ENCODE measurements around the gene RSAD2.
"Not testable (repeated sequence)": the region's sequence is repeated elsewhere in the genome, so short reads cannot be mapped to it uniquely, and the experiment has no call there.

The RSAD2 gene

GRCh38 chr2:6852195-6852594 lies 25.4 kb upstream of the RSAD2 start:
- Mint-ChIP-seq H3K9me3 (peaks cover 11% of the 10 kb centered on the region), H3K27ac (no peak overlapping the region), H3K36me3 (peaks cover 69% of the 10 kb centered on the region), H3K4me1 (no peaks in the 10 kb centered on the region), H3K27me3 (no peaks in the 10 kb centered on the region), H3K4me3 (no peak overlapping the region)
- DNase-seq (ENCODE audit: low spot score in 2 of 2) (no peak), ATAC-seq (ENCODE audit: low read depth) (no peak)

GRCh38 chr2:6854416-6854815 lies 23.2 kb upstream of the RSAD2 start:
- peaks cover 66% of the 10 kb centered on the region for H3K36me3 Mint-ChIP-seq
- no peaks in the 10 kb centered on the region for H3K27me3 Mint-ChIP-seq
- peaks cover 8% of the 10 kb centered on the region for H3K9me3 Mint-ChIP-seq
- no peaks in the 10 kb centered on the region for H3K4me1 Mint-ChIP-seq
- DNase-seq (ENCODE audit: low spot score in 2 of 2) (no peak), ATAC-seq (ENCODE audit: low read depth) (no peak)
- H3K4me3 Mint-ChIP-seq: no peak overlapping the region
- H3K27ac Mint-ChIP-seq: no peak overlapping the region

GRCh38 chr2:6855860-6856547 lies 21.6 kb upstream of the RSAD2 start:
- Mint-ChIP-seq H3K9me3 (peaks cover 13% of the 10 kb centered on the region), H3K36me3 (peaks cover 66% of the 10 kb centered on the region), H3K4me3 (no peak overlapping the region), H3K27me3 (no peaks in the 10 kb centered on the region), H3K27ac (no peak overlapping the region), H3K4me1 (no peaks in the 10 kb centered on the region)
- ATAC-seq (ENCODE audit: low read depth) (no peak), DNase-seq (ENCODE audit: low spot score in 2 of 2) (no peak)

- Mint-ChIP-seq H3K27me3 (no peaks in the 10 kb centered on the region), H3K4me1 (peaks cover under 1% of the 10 kb centered on the region), H3K36me3 (peaks cover 66% of the 10 kb centered on the region), H3K4me3 (no peak overlapping the region), H3K9me3 (peaks cover 13% of the 10 kb centered on the region), H3K27ac (no peak overlapping the region)
- no peak for DNase-seq (ENCODE audit: low spot score in 2 of 2)
- no peak for ATAC-seq (ENCODE audit: low read depth)
Observed at GRCh38 chr2:6856548-6856920, 21.0 kb upstream of the RSAD2 start.

GRCh38 chr2:6858466-6859027 lies 19.0 kb upstream of the RSAD2 start:
- not testable (repeated sequence) for H3K27ac Mint-ChIP-seq; DNase-seq (ENCODE audit: low spot score in 2 of 2); ATAC-seq (ENCODE audit: low read depth); H3K4me3 Mint-ChIP-seq; H3K4me1 Mint-ChIP-seq; H3K27me3 Mint-ChIP-seq
- peaks cover 16% of the 10 kb centered on the region for H3K9me3 Mint-ChIP-seq
- H3K36me3 Mint-ChIP-seq: peaks cover 59% of the 10 kb centered on the region

GRCh38 chr2:6860296-6860695 lies 17.3 kb upstream of the RSAD2 start:
- ATAC-seq (ENCODE audit: low read depth) (no peak), DNase-seq (ENCODE audit: low spot score in 2 of 2) (no peak)
- Mint-ChIP-seq H3K27me3 (no peaks in the 10 kb centered on the region), H3K36me3 (peaks cover 50% of the 10 kb centered on the region), H3K4me3 (no peak overlapping the region), H3K27ac (no peak overlapping the region), H3K9me3 (peaks cover 14% of the 10 kb centered on the region), H3K4me1 (peaks cover 2% of the 10 kb centered on the region)

GRCh38 chr2:6863792-6864191 lies 13.8 kb upstream of the RSAD2 start:
- Mint-ChIP-seq H3K27me3 (no peaks in the 10 kb centered on the region), H3K4me1 (peaks cover 8% of the 10 kb centered on the region), H3K9me3 (peaks cover 9% of the 10 kb centered on the region), H3K27ac (no peak overlapping the region), H3K4me3 (no peak overlapping the region), H3K36me3 (peaks cover 30% of the 10 kb centered on the region)
- DNase-seq (ENCODE audit: low spot score in 2 of 2): no peak
- no peak for ATAC-seq (ENCODE audit: low read depth)

GRCh38 chr2:6864231-6864754 lies 13.3 kb upstream of the RSAD2 start:
- Mint-ChIP-seq H3K4me1 (peaks cover 8% of the 10 kb centered on the region), H3K9me3 (peaks cover 7% of the 10 kb centered on the region), H3K36me3 (peaks cover 28% of the 10 kb centered on the region), H3K4me3 (peak overlapping the region; percentile 68), H3K27me3 (no peaks in the 10 kb centered on the region), H3K27ac (no peak overlapping the region)
- DNase-seq (ENCODE audit: low spot score in 2 of 2) (no peak), ATAC-seq (ENCODE audit: low read depth) (no peak)

GRCh38 chr2:6864923-6865345 lies 12.6 kb upstream of the RSAD2 start:
- no peak overlapping the region for H3K27ac Mint-ChIP-seq

GRCh38 chr2:6865346-6866274 lies 12.0 kb upstream of the RSAD2 start, which contains the start of gene CMPK2:
Gene CMPK2, minus strand, starts transcription at chr2:6865907. Its CDS starts 211 bp downstream, at chr2:6865696.
- DNase-seq (ENCODE audit: low spot score in 2 of 2): peak; percentile 46 to 61
- H3K36me3 Mint-ChIP-seq: peaks cover 15% of the 10 kb centered on the region
- H3K27me3 Mint-ChIP-seq: no peaks in the 10 kb centered on the region
- peaks cover 3% of the 10 kb centered on the region for H3K9me3 Mint-ChIP-seq
- H3K4me3 Mint-ChIP-seq: peak within 1 kb of the TSS; percentile 97
- H3K27ac Mint-ChIP-seq: peak within 1 kb of the TSS; percentile 72
- ATAC-seq (ENCODE audit: low read depth): peak; percentile 72
- H3K4me1 Mint-ChIP-seq: peaks cover 8% of the 10 kb centered on the region

More at GRCh38 chr2:6864923-6865345, 12.6 kb upstream of the RSAD2 start:
- Mint-ChIP-seq H3K36me3 (peaks cover 22% of the 10 kb centered on the region), H3K4me1 (peaks cover 8% of the 10 kb centered on the region), H3K4me3 (peak overlapping the region; percentile 68), H3K9me3 (peaks cover 7% of the 10 kb centered on the region), H3K27me3 (no peaks in the 10 kb centered on the region)
- ATAC-seq (ENCODE audit: low read depth) (peak; percentile 15), DNase-seq (ENCODE audit: low spot score in 2 of 2) (peak in 1 of 2 donors; percentile 8)

- Mint-ChIP-seq H3K9me3 (peaks cover 3% of the 10 kb centered on the region), H3K36me3 (peaks cover 11% of the 10 kb centered on the region), H3K4me3 (peak overlapping the region; percentile 97), H3K27me3 (no peaks in the 10 kb centered on the region), H3K4me1 (peaks cover 8% of the 10 kb centered on the region), H3K27ac (peak overlapping the region; percentile 72)
- peak; percentile 55 for ATAC-seq (ENCODE audit: low read depth)
- DNase-seq (ENCODE audit: low spot score in 2 of 2): peak in 1 of 2 donors; percentile 14
Observed at GRCh38 chr2:6866275-6866671, 11.3 kb upstream of the RSAD2 start.

- Mint-ChIP-seq H3K4me1 (peaks cover 6% of the 10 kb centered on the region), H3K9me3 (no peaks in the 10 kb centered on the region), H3K27me3 (no peaks in the 10 kb centered on the region), H3K36me3 (peaks cover 4% of the 10 kb centered on the region), H3K4me3 (no peak overlapping the region), H3K27ac (no peak overlapping the region)
- DNase-seq (ENCODE audit: low spot score in 2 of 2): no peak
- no peak for ATAC-seq (ENCODE audit: low read depth)
Observed at GRCh38 chr2:6866982-6867381, 10.6 kb upstream of the RSAD2 start.

- Mint-ChIP-seq H3K27me3 (no peaks in the 10 kb centered on the region), H3K4me1 (peaks cover 11% of the 10 kb centered on the region), H3K27ac (no peak overlapping the region), H3K9me3 (peaks cover 2% of the 10 kb centered on the region), H3K36me3 (peaks cover 5% of the 10 kb centered on the region), H3K4me3 (no peak overlapping the region)
- ATAC-seq (ENCODE audit: low read depth) (peak; percentile 60), DNase-seq (ENCODE audit: low spot score in 2 of 2) (no peak)
Observed at GRCh38 chr2:6872394-6872793, 5.2 kb upstream of the RSAD2 start.

GRCh38 chr2:6874032-6874431 lies 3.5 kb upstream of the RSAD2 start:
- peaks cover 22% of the 10 kb centered on the region for H3K4me1 Mint-ChIP-seq
- DNase-seq (ENCODE audit: low spot score in 2 of 2): no peak
- H3K36me3 Mint-ChIP-seq: peaks cover 5% of the 10 kb centered on the region
- no peak for ATAC-seq (ENCODE audit: low read depth)
- peaks cover 2% of the 10 kb centered on the region for H3K9me3 Mint-ChIP-seq
- no peaks in the 10 kb centered on the region for H3K27me3 Mint-ChIP-seq
- no peak overlapping the region for H3K4me3 Mint-ChIP-seq
- H3K27ac Mint-ChIP-seq: no peak overlapping the region

Measured in memory B cell (primary cell).